Gastroesophageal sphincter (tissue), 3 donors: Measurements from ENCODE around the gene ANKS1B.

Source experiments
- CTCF ChIP-seq, 4 experiments: fragments of 200-600 bp in 2 of 4; fragments of 450-650 bp in 2 of 4; sonication (generic) in 1 of 4; IDR thresholded peaks; one replicate each; pipeline ENCODE4 v1.5.1; 2017 to 2019; ENCODE audit warnings: antibody characterized with exemption in 4 of 4, mild to moderate bottlenecking in 2 of 4, moderate library complexity in 2 of 4
- EP300 ChIP-seq: sonication (generic); formaldehyde crosslinking; IDR thresholded peaks from one replicate; pipeline ENCODE4 v1.6.1; 2017; ENCODE audit warnings: antibody characterized with exemption, mild to moderate bottlenecking
- POLR2A ChIP-seq, 2 donors: fragments of 450-650 bp; IDR thresholded peaks; one replicate each; pipeline ENCODE4 v1.6.1; 2017; ENCODE audit warnings: antibody characterized with exemption in 2 of 2, mild to moderate bottlenecking in 2 of 2, moderate library complexity in 1 of 2

DNA sequence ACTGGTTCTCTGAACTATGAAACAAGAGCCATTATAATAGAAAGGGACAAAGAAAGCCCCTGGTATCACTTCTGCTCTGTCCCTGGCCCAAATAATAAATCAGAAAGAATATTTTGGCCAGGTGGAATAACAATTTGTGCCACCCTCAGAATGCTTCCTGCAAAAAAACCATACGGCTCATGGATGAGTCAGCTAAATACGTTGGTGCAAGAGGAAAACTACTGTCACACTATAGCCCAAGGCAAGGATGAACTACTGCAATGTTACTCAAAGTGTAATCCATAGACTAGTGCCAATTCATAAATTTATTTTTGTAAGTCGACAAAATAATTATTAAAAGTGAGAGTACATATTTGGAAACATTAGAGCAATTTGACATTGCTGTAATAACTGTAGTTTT lies 68.2 kb downstream of the ANKS1B start:
- TF ChIP-seq CTCF (IDR thresholded peaks at IDR 0.05), result no peak
- no peak for TF ChIP-seq EP300
- no peak for TF ChIP-seq POLR2A (IDR thresholded peaks at IDR 0.05)
